ENCODE data around the gene BMPR1B. TPM values are rescaled to one million over a fixed set of nuclear protein-coding genes. Genes with fewer than 3 reads are reported as not detected.

BMPR1B gene
- total RNA-seq, 3 donors from 2014 or later, result 0.36 to 3.3 (median 0.81) TPM

DNA sequence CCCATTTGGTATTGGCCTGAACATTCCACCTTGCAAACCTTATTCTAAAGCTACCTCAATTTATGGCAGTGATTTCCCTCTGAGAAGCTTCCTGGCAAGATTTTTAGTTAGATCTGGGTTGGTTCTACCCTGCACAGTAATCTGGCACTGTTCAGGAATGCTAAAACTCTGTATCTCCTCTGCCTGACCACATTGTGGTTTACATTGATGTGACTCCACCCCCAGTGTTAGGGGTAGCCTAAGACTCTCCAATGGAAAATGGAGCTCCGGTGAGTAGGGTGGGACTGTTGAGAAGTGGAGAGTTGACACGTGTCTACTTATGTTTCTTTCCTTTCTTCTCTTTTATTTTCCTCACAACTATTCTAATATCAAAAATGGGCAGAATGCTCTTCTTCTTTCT lies 45.4 kb downstream of the BMPR1B start:
- DNase-seq, result no peak
- intact Hi-C loops (cut with DNase I, micrococcal nuclease), result no loop called here
- no peak for ATAC-seq
- Histone ChIP-seq H3K36me3 (ENCODE audit: low read depth) (no peaks in the 10 kb centered on the region), H3K4me1 (ENCODE audit: low read depth) (peaks cover 8% of the 10 kb centered on the region), H3K9me3 (no peaks in the 10 kb centered on the region), H3K4me3 (no peak overlapping the region)
- TF ChIP-seq, protein P1, sequence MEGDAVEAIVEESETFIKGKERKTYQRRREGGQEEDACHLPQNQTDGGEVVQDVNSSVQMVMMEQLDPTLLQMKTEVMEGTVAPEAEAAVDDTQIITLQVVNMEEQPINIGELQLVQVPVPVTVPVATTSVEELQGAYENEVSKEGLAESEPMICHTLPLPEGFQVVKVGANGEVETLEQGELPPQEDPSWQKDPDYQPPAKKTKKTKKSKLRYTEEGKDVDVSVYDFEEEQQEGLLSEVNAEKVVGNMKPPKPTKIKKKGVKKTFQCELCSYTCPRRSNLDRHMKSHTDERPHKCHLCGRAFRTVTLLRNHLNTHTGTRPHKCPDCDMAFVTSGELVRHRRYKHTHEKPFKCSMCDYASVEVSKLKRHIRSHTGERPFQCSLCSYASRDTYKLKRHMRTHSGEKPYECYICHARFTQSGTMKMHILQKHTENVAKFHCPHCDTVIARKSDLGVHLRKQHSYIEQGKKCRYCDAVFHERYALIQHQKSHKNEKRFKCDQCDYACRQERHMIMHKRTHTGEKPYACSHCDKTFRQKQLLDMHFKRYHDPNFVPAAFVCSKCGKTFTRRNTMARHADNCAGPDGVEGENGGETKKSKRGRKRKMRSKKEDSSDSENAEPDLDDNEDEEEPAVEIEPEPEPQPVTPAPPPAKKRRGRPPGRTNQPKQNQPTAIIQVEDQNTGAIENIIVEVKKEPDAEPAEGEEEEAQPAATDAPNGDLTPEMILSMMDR (IDR thresholded peaks at IDR 0.05), result no peak

GRCh38 chr4:94804650-94805049 lies 46.9 kb downstream of the BMPR1B start:
- Histone ChIP-seq H3K9me3 (no peaks in the 10 kb centered on the region), H3K4me3 (no peak overlapping the region), H3K36me3 (ENCODE audit: low read depth) (no peaks in the 10 kb centered on the region), H3K4me1 (ENCODE audit: low read depth) (peaks cover 8% of the 10 kb centered on the region)
- no peak for DNase-seq
- no peak for ATAC-seq
- intact Hi-C loops (cut with DNase I, micrococcal nuclease), result no loop called here
- TF ChIP-seq, protein P1 (IDR thresholded peaks at IDR 0.05), result no peak

GRCh38 chr4:94806376-94806775 lies 48.6 kb downstream of the BMPR1B start:
- intact Hi-C loops (cut with DNase I, micrococcal nuclease), result no loop called here
- no peaks in the 10 kb centered on the region for H3K9me3 ChIP-seq
- H3K4me3 ChIP-seq, result no peak overlapping the region
- peaks cover 8% of the 10 kb centered on the region for H3K4me1 ChIP-seq (ENCODE audit: low read depth)
- ATAC-seq (peak; percentile 54), DNase-seq (no peak)
- TF ChIP-seq, protein P1 (IDR thresholded peaks at IDR 0.05), result no peak
- H3K36me3 ChIP-seq (ENCODE audit: low read depth), result no peaks in the 10 kb centered on the region

DNA sequence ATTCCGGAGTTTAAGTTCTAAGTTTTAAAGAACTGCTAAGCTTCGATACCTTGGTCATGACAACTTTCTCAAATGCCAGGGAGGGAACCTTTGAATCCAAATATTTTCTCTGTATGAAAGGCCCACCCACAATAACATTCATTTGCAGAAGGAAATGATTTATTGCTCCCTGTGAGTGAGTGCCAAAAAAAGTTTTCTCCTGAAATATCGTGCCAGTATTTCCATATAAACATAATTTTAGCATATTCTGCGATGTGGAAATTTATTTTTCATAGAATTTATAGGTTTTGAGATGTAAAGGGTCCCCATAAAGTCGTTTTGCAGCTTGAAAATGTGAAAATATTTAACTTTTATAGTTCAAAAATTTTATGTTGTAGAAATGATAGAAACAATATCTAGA lies 53.9 kb downstream of the BMPR1B start:
- DNase-seq (no peak), ATAC-seq (no peak)
- Histone ChIP-seq H3K9me3 (no peaks in the 10 kb centered on the region), H3K4me1 (ENCODE audit: low read depth) (no peaks in the 10 kb centered on the region), H3K36me3 (ENCODE audit: low read depth) (no peaks in the 10 kb centered on the region), H3K4me3 (no peak overlapping the region)
- intact Hi-C loops (cut with DNase I, micrococcal nuclease), result no loop called here
- TF ChIP-seq, protein P1 (IDR thresholded peaks at IDR 0.05), result no peak

- DNase-seq, result no peak
- no peaks in the 10 kb centered on the region for H3K9me3 ChIP-seq
These were observed 55.5 kb downstream of the BMPR1B start for GRCh38 chr4:94813221-94813620.

More at GRCh38 chr4:94813221-94813620, 55.5 kb downstream of the BMPR1B start:
- ATAC-seq, result no peak
- H3K36me3 ChIP-seq (ENCODE audit: low read depth), result no peaks in the 10 kb centered on the region
- H3K4me3 ChIP-seq, result no peak overlapping the region
- TF ChIP-seq, protein P1 (IDR thresholded peaks at IDR 0.05), result no peak
- intact Hi-C loops (cut with DNase I, micrococcal nuclease), result no loop called here
- no peaks in the 10 kb centered on the region for H3K4me1 ChIP-seq (ENCODE audit: low read depth)
